ENCODE results near the gene GMNN.
A peak's percentile ranks its signal among the peaks of the same experiment; 100 is the strongest.

GMNN gene

GRCh38 chr6:24743265-24743943 lies 31.3 kb upstream of the GMNN start:
- Histone ChIP-seq H4K20me1 (ENCODE audit: control insufficient read depth, insufficient read depth, low read depth, low read length) (no peaks in the 10 kb centered on the region), H3K36me3 (ENCODE audit: control insufficient read depth, low read length) (no peaks in the 10 kb centered on the region; the same call in 1 of the 2 replicates), H3K4me1 (ENCODE audit: control insufficient read depth, low read length) (peaks cover 26% of the 10 kb centered on the region), H3K9me2 (replicated peaks; ENCODE audit: control insufficient read depth, low read length) (no peaks in the 10 kb centered on the region), H3K4me2 (ENCODE audit: low read length) (peak overlapping the region; percentile 61), H3K4me3 (ENCODE audit: low read length) (peak overlapping the region; percentile 47), H3F3A (ENCODE audit: control insufficient read depth, insufficient read depth) (peaks cover 4% of the 10 kb centered on the region; the same call in 1 of the 2 replicates), H3K27me3 (ENCODE audit: control insufficient read depth, low read length) (no peaks in the 10 kb centered on the region), H3K27ac (ENCODE audit: low read depth, low read length) (peak overlapping the region; percentile 58), H3K9me3 (ENCODE audit: control insufficient read depth, insufficient read depth, low read length) (peaks cover 7% of the 10 kb centered on the region; the same call in 1 of the 2 replicates), H3K79me2 (ENCODE audit: control insufficient read depth, low read length) (no peaks in the 10 kb centered on the region)
- TF ChIP-seq CTCF (IDR thresholded peaks at IDR 0.05; ENCODE audit: low read depth, low read length, poor library complexity, severe bottlenecking) (no peak), EZH2phosphoT487 (IDR thresholded peaks at IDR 0.05; ENCODE audit: borderline replicate concordance, low read length) (no peak)

- Histone ChIP-seq H3K27ac (ENCODE audit: low read depth, low read length) (peak overlapping the region; percentile 58), H3F3A (ENCODE audit: control insufficient read depth, insufficient read depth) (peaks cover 4% of the 10 kb centered on the region; the same call in 1 of the 2 replicates), H3K79me2 (ENCODE audit: control insufficient read depth, low read length) (no peaks in the 10 kb centered on the region), H4K20me1 (ENCODE audit: control insufficient read depth, insufficient read depth, low read depth, low read length) (no peaks in the 10 kb centered on the region), H3K36me3 (ENCODE audit: control insufficient read depth, low read length) (no peaks in the 10 kb centered on the region; the same call in 1 of the 2 replicates), H3K4me2 (ENCODE audit: low read length) (peak overlapping the region; percentile 61), H3K4me3 (ENCODE audit: low read length) (peak overlapping the region; percentile 47), H3K9me3 (ENCODE audit: control insufficient read depth, insufficient read depth, low read length) (peaks cover 7% of the 10 kb centered on the region; the same call in 1 of the 2 replicates), H3K4me1 (ENCODE audit: control insufficient read depth, low read length) (peaks cover 28% of the 10 kb centered on the region), H3K27me3 (ENCODE audit: control insufficient read depth, low read length) (no peaks in the 10 kb centered on the region), H3K9me2 (replicated peaks; ENCODE audit: control insufficient read depth, low read length) (no peaks in the 10 kb centered on the region)
- TF ChIP-seq CTCF (IDR thresholded peaks at IDR 0.05; ENCODE audit: low read depth, low read length, poor library complexity, severe bottlenecking) (no peak), EZH2phosphoT487 (IDR thresholded peaks at IDR 0.05; ENCODE audit: borderline replicate concordance, low read length) (no peak)
These were observed 30.8 kb upstream of the GMNN start for GRCh38 chr6:24743944-24744335.

- Histone ChIP-seq H3K27me3 (ENCODE audit: control insufficient read depth, low read length) (no peaks in the 10 kb centered on the region), H3K36me3 (ENCODE audit: control insufficient read depth, low read length) (no peaks in the 10 kb centered on the region; the same call in 1 of the 2 replicates), H3F3A (ENCODE audit: control insufficient read depth, insufficient read depth) (peaks cover 4% of the 10 kb centered on the region; the same call in 1 of the 2 replicates), H3K27ac (ENCODE audit: low read depth, low read length) (no peak overlapping the region), H3K4me2 (ENCODE audit: low read length) (no peak overlapping the region), H3K4me1 (ENCODE audit: control insufficient read depth, low read length) (peaks cover 38% of the 10 kb centered on the region), H3K9me2 (replicated peaks; ENCODE audit: control insufficient read depth, low read length) (no peaks in the 10 kb centered on the region), H3K79me2 (ENCODE audit: control insufficient read depth, low read length) (no peaks in the 10 kb centered on the region), H3K4me3 (ENCODE audit: low read length) (no peak overlapping the region), H4K20me1 (ENCODE audit: control insufficient read depth, insufficient read depth, low read depth, low read length) (no peaks in the 10 kb centered on the region), H3K9me3 (ENCODE audit: control insufficient read depth, insufficient read depth, low read length) (peaks cover 7% of the 10 kb centered on the region; the same call in 1 of the 2 replicates)
- TF ChIP-seq EZH2phosphoT487 (IDR thresholded peaks at IDR 0.05; ENCODE audit: borderline replicate concordance, low read length) (no peak), CTCF (IDR thresholded peaks at IDR 0.05; ENCODE audit: low read depth, low read length, poor library complexity, severe bottlenecking) (no peak)
These were observed 29.8 kb upstream of the GMNN start for GRCh38 chr6:24744911-24745310.

Measured in DOHH2 (cell line).